OCI-LY3 (cell line): Measurements from ENCODE around the gene TYRO3.

Experiments used
- CTCF ChIP-seq: fragments of 200-600, 300-600 bp; sonication (generic); IDR thresholded peaks from 2 replicates; pipeline ENCODE4 v1.5.1; 2014; ENCODE audit warnings: antibody characterized with exemption, low read length, low read depth
- EZH2phosphoT487 ChIP-seq: fragments of 200-600 bp; shearing (Covaris generic); IDR thresholded peaks from 2 replicates; pipeline ENCODE4 v1.6.1; 2018; ENCODE audit warnings: antibody characterized with exemption, mixed run types, low read depth

DNA sequence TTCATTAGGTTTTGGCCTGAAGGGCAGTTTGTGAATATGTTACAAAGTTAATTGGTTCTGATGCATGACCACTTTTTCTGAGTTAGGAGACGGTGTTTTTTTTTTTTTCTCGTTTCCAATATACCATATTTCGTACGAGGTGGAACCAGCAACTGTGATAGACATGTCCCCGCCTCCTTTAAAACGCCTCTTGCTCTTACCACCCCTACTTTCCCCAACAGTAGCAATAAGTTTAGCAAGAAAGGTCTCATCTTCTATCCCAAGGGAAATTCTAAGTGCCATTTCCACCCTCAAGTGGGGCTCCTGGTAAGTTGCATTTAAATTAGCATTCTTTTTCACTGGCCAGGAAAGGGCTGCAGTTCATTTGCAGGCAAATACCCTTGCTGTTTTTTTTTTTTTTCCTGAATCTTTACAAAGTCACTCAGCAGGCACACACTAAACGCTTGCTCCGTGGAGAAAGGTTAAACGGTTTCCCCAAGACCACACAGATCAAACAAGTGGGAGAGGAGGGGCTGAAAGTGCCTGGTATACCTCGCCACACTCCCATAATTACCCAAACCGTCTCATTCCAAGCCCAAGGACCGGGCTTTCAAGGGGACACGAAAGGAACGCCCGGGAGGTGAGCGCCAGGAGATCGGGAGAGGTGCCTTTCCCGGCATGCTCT is 61.7 kb downstream of the TYRO3 start:
- no peak for TF ChIP-seq CTCF
- TF ChIP-seq EZH2phosphoT487, result no peak
